Activated CD8-positive, alpha-beta memory T cell treated with anti-CD3 and anti-CD28 coated beads, Interleukin-2, amount 50 U/mL, for 24 hours (primary cell): ENCODE data around the gene MDC1.
A peak's percentile ranks its signal among the peaks of the same experiment; 100 is the strongest.
"Not testable (repeated sequence)": the region's sequence is repeated elsewhere in the genome, so short reads cannot be mapped to it uniquely, and the experiment has no call there.

Experiments used
- DNase-seq: peaks from one replicate; pipeline ENCODE4 v3.0.0-alpha.2; 2020; ENCODE audit errors: extremely low read depth

Gene MDC1, protein sequence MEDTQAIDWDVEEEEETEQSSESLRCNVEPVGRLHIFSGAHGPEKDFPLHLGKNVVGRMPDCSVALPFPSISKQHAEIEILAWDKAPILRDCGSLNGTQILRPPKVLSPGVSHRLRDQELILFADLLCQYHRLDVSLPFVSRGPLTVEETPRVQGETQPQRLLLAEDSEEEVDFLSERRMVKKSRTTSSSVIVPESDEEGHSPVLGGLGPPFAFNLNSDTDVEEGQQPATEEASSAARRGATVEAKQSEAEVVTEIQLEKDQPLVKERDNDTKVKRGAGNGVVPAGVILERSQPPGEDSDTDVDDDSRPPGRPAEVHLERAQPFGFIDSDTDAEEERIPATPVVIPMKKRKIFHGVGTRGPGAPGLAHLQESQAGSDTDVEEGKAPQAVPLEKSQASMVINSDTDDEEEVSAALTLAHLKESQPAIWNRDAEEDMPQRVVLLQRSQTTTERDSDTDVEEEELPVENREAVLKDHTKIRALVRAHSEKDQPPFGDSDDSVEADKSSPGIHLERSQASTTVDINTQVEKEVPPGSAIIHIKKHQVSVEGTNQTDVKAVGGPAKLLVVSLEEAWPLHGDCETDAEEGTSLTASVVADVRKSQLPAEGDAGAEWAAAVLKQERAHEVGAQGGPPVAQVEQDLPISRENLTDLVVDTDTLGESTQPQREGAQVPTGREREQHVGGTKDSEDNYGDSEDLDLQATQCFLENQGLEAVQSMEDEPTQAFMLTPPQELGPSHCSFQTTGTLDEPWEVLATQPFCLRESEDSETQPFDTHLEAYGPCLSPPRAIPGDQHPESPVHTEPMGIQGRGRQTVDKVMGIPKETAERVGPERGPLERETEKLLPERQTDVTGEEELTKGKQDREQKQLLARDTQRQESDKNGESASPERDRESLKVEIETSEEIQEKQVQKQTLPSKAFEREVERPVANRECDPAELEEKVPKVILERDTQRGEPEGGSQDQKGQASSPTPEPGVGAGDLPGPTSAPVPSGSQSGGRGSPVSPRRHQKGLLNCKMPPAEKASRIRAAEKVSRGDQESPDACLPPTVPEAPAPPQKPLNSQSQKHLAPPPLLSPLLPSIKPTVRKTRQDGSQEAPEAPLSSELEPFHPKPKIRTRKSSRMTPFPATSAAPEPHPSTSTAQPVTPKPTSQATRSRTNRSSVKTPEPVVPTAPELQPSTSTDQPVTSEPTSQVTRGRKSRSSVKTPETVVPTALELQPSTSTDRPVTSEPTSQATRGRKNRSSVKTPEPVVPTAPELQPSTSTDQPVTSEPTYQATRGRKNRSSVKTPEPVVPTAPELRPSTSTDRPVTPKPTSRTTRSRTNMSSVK (N-terminal part only)

DNA sequence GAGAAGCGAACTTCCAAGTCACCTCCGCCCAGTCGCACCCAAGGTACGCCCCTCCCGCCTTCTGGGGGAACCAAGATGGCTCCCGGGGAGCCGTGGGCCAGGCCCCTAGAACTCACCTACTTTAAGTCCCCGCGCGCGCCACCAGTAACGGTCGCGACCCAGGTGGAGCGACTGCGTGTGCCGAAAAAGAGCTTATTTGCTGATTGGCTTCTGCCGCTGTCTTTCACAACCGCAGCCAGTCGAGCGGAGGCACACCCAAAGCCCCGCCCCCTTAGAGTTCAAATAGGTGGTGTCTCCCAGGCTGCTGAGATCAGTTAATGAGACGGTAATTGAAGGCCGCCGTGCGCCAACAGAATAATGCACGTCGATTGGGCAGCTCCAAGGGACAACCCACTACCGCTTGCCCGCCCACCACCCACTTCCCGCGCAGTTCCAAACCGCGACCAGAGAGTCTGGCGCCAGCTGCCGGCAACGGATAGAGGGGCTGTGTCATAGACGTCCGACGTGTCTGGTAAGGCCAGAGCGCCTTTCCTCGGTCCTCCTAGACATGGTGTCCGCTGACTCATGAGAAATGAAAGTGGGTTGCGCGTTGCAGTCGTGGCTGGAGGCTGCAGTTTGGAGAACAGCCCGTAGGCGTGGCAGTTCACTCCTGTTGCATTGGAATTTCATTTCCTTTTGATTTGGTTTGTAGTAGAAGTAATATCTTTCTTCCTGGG lies at the start of gene MDC1:
MDC1 (minus strand) TSS at position 153 of the 716 bp plus-strand sequence. CDS start 2,106 bp downstream, outside the sequence.
- DNase-seq, result peak; percentile 98

DNA sequence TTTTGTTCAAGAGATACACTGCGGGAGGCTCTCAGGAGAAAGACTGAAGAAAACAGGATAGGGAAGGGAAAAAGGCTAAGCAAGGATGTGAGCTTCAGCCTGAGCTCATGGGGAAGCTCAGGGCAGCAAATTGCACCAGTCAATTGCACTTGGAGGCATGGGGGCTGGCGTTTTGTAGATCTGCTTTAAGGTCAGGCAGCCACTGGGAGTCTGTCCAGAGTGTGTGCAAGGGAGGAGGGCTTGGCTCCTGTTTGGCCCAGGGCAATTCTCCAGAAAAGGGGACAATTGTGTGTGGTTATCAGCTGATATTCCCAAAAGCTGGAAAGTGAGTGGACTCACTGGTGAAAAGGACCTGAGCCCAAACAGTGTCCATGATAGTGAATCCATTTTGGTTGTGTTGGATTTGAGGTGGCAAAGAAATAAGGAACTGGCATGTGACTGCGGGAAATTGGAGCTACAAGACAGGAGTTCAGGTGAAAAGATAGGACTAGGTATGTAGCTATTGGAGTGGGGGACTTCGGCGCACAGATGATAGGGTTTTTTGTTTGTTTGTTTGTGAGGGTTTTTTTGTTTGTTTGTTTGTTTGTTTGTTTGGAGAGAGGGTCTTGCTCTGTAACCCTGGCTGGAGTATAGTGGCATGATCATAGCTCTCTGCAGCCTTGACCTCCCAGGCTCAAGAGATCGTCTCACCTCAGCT lies 49.5 kb upstream of the MDC1 start:
- DNase-seq, result no peak

DNA sequence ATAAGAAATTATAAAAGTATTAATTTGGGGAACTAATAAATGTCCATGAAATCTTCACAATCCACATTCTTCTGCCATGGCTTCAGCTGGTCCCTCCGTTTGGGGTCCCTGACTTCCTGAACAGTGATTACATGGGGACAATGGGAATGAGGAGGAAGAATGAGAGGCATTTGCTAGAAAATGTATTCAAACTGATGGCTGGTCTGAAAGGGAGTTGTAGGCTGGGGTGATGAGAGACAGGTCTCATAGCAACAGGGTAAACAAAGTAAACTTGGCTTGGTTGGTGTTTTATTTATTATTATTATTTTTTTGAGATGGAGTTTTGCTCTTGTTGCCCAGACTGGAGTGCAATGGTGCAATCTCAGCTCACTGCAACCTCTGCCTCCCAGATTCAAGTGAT lies 48.4 kb upstream of the MDC1 start:
- not testable (repeated sequence) for DNase-seq

DNA sequence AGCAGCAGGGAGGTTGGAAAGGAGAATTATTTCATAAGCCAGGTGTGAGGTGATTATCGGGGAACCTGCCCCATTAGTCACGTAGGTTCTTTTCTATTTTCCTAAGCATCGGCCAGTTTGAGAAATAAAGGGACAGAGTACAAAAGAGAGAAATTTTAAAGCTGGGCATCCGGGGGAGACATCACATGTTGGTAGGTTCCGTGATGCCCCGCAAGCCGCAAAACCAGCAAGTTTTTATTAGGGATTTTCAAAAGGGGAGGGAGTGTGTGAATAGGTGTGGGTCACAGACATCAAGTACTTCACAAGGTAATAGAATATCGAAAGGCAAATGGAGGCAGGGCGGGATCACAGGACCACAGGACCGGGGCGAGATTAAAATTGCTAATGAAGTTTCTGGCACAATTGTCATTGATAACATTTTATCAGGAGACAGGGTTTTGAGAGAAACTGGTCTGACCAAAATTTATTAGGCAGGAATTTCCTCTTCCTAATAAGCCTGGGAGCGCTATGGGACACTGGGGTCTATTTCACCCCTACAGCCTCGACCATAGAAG lies 47.5 kb upstream of the MDC1 start:
- not testable (repeated sequence) for DNase-seq

DNA sequence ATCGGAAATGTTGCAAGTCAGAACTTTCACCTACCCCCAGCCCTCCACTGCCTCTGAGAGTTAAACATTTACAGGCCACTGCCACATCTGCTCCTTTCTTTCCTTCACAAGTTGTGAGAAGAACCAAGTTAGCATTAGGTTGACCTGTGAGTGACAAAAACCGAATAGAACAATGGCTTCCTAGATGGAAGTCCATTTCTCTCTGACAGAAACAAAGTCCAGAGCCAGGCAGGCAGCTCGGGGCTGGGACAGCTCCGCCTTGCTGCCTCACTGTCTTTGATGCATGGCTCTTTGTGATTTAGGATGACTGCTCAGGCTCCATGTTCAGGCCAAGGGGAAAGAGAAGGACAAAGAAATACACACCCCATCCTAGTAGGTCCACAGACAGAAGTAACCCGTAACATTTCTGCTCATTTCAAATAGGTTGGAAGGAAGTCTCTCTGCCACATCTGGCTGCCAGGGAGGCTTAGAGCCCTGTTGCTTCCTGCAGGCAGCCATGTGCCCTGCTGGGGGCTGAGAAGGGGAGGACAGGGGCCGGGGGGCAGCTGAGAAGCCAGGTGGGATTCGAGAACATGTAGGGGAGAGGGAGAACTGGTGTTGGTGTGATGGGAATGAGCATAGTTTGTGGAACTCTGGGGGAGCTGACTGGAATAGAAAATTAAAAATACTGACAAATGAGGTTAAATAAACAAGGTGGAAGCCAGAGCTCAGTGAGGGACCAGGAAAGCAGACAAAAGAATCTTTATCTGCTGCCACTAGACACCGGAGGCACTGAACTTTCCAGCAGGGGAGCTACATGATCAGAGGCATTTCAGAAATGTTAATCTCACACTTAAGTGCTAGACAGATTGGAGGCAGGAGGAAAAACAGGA lies 46.8 kb upstream of the MDC1 start:
- no peak for DNase-seq

DNA sequence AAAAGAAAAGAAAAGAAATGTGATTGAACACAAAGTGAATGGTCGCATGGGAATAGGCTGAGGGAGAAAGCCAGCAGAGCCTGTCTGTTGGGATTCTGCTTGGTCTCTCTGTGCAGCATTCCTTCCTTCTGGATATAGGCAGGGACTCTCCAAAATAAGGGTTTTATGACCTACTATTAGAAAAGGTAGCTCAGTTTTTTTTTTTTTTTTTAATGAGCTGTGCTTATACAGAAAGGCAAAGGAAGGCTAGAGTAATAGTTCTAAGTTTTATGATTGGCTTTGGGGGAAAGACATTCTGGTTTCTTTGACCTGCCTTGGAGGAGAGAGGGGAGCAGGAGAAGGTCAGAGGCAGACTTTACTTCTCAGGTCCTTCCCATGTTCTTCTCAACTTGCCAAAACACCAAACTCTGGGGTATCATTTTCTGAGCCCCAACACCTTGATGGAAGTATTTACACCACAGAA lies 46.1 kb upstream of the MDC1 start:
- DNase-seq, result no peak

DNA sequence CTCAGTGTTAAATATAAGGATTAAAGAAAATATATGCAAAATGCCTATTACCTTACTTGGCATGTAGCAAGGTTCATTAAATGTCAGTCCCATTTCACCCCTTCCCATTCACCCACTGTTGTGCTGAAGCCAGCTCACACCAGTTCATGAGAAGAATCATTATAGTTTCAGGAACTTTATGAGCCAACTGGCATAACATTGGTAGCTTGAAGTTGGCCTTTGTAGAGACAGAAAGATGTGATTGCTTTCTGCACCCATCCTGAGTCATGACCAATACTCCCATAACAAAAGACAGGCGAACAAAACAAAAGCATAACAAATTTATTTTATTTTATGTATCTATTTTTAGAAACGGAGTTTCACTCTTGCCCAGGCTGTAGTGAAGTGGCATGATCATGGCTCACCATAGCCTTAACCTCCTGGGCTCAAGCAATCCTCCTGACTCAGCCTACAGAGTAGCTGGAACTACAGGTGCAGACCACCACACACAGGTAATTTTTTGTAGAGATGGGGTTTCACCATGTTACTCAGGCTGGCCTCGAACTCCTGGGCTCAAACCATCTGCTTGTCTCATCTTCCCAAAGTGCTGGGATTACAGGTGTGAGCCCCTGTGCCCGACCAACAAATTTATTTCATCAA lies 44.8 kb upstream of the MDC1 start:
- no peak for DNase-seq

DNA sequence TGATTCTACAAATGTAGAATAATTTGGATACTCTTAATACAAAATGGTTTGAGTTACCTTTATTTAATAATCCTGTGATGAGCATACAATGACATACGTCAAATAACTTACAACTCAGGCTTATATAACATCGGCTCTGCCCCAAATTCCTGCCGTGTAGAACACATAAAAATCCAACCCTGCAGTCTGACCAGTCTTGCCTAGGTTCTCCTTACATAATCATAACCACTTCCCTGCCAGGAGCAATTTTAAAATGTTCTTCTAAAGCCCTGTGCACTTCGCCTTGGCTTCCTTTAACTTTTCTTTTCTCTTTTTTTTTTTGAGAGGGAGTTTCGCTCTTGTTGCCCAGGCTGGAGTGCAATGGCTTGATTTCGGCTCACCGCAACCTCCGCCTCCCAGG lies 43.5 kb upstream of the MDC1 start:
- no peak for DNase-seq

DNA sequence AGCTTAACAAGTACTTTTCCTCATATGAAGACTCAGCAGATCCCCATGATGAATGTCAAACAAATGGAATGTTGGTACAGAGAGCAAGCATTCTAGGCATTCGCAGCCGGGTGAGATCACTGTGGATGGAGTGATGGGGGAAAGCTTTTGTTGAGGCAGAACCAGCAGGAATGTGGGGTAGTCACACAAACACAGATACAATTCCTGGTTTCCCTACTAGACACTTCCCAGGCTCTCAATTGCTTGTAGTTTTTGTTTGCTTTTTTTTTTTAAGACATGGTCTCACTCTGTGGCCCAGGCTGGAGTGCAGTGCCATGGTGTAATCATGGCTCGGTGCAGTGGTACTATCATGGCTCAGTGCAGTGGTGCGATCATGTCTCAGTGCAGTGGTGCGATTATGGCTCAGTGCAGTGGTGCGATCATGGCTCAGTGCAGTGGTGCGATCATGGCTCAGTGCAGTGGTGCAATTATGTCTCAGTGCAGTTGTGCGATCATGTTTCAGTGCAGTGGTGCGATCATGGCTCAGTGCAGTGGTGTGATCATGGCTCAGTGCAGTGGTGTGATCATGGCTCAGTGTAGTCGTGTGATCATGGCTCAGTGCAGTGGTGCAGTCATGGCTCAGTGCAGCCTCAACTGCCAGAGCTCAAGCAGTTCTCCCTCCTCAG lies 42.6 kb upstream of the MDC1 start:
- DNase-seq, result no peak

DNA sequence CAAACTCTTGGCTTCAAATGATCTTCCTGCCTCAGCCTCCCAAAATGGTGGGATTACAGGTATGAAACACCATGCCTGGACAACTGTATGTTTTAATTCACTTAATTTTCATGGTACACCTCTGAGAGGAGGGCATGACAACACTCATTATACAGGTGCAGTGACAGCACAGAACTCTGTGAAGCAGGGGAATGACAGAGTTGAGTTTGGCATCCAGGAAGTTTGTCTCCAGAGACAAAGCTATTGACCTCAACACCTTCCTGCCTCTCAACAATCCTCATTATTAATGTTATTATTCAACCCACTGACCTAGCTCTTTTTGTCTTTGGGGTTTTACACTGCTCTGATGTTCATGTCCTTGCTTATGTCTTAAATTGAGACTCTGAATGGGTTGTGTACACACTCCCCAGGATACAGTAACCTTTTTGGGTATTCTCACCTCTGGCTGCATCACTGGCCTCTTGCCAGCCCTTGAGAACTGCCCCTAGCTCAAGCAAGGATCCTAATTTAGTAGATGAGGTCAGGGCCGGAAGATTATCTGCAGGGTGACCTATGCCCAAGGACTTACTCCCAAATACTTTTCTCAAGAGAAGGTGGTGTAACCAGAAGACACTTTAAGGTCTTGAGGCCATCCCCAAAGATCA lies 40.3 kb upstream of the MDC1 start:
- DNase-seq, result no peak

DNA sequence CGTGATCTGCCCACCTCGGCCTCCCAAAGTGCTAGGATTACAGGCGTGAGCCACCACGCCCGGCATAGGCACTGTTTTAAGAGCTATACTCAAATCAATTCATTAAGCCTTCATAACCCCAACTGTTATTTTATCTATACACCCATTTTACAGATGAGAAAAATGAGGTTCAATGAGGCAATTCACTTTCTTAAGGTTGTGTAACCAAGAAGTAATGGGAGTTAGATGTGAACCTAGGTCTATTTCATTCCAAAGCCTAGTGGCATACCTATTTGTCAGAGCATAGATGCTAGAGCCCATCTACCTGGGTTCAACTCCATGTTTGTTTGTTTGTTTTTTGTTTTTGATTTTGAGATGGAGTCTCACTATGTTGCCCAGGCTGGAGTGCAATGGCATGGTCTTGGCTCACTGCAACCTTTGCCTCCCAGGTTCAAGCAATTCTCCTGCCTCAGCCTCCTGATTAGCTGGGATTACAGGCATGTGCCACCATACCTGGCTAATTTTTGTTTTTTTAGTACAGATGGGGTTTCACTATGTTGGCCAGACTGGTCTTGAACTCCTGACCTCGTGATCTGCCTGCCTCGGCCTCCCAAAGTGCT lies 39.4 kb upstream of the MDC1 start:
- not testable (repeated sequence) for DNase-seq

DNA sequence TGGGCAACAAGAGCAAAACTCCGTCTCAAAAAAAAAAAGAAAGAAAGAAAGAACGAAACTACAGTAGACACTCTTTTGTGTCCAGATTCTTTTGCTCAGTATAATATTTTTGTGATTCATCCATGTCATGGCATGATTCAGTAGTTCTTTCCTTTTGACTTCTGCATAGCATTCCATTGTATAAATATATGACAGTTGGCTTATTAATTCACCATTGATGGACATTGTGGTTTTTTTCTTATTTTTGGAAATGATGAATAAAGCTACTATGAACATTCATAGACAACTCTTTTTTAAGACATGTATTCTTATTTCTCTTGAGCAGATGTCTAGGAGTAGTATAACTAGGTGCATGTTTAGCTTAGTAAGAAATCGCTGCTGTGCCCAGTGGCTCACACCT lies 37.5 kb upstream of the MDC1 start:
- DNase-seq, result no peak

DNA sequence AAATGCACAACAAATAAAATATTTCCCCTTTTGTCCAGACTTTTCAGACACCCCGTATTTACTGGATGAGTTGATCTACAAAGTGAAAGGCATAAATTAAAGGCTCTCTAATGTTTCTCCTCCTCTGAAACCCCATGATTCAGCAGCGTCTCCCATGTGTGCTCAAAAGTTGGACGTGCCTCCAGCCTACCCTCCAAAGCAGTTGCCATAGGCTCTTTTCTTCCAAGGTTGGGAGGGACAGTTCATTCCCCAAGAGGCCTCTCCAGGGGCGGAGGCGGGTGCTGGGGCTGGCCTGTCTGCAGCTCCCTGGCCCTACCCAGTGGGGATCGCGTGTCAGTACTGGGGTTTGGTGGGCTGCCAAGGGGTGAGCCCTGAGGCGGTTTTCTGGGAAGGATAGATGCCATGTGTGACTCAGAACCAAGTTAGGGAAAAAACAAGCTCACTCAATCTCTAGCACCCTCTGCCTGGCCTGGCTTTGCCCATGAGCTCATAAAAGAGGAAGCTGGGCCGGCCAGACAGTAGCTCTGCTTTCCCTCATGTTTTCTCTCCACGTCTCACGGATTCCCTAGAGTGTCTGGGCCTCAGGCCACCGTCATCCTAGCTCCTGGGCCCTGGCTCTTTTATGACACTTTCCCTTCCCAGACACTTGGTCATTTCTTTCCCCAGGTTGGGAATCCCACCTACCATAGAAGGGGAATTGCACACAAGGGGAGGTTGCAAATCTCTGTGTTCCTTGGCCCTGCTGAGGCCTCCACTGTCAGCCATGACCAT lies 35.3 kb upstream of the MDC1 start:
- no peak for DNase-seq

DNA sequence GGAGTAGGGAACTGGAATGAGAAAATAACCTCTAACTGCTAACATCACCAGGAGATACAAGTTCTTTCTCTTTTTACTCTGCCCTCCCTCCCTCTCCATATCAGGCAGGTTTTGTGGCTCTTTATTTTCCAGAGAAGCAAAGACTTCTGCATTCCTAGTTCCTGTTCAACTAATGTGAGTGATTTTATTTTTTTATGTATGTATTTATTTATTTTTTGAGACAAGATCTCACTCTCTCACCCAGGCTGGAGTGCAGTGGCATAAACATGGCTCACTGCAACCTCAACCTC lies 33.2 kb upstream of the MDC1 start:
- no peak for DNase-seq

DNA sequence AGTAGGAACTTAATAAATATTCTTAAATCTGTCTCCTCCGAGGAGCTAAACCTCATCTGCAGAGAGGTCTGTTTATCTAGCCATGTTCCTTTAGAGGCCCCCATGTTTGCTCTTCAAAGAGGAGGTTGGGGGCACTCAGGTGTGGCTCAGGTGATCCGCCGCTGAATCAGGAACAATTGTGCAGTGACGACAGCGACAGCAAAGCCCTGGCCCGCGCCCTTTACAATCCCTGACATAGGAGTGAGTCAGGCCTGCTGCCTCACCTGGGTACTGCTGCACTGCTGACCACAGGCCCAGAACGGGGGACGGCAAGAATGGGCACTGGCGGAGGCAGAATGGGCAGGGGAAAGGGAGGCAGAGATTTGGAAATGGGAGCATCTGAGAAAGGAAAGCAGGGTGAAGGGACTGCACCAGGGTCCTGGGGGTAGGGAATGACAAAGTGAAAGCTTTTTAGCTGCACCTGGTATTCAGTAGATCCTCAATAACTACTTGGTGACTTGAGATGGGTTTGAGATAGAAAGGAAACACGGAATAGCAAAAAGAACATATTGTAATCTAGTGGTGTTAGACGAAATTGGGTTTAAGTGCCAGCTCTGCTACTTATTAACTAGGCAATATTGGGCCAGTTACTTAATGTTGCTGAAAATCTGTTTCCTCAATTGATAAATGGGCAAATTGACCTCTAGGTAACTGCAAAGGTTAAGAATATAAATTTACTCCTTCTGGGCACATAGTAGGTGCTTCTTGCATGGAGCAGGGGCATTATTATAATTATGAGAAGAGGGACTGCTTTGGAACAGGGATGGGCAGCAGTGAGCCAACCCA lies 32.7 kb upstream of the MDC1 start:
- DNase-seq, result no peak
